Keratinocyte (primary cell): ENCODE results near the gene SLC30A7. TPM values are rescaled to one million over a fixed set of nuclear protein-coding genes. Genes with fewer than 3 reads are reported as not detected.

ENCODE experiments used
- DNase-seq: peaks from one replicate; pipeline ENCODE4 v3.0.0-alpha.2; 2011; ENCODE audit warnings: low read depth, missing footprints, low spot score
- FAIRE-seq: peaks from 2 replicates; lab custom pipeline; 2011; peaks lifted over from hg19 to GRCh38; lab: Jason Lieb, UNC
- H2AFZ ChIP-seq: 2 replicates; pipeline ENCODE4 v1.6.0; 2012; ENCODE audit warnings: low read length, control low read depth, inconsistent platforms; ENCODE audit not compliant: control insufficient read depth
- H3K27ac ChIP-seq: 2 replicates; pipeline ENCODE4 v1.5.1; 2011; ENCODE audit warnings: low read length; ENCODE audit not compliant: control insufficient read depth, insufficient read depth
- H3K27me3 ChIP-seq: 3 replicates; pipeline ENCODE4 v1.6.0; 2011; ENCODE audit warnings: low read length; ENCODE audit not compliant: control insufficient read depth, insufficient read depth; ENCODE audit errors: extremely low read depth
- H3K36me3 ChIP-seq, 2 experiments: 2 replicates in 1 of 2; 3 replicates in 1 of 2; pipeline ENCODE4 v1.5.1; 2011; ENCODE audit warnings: low read length in 2 of 2, mild to moderate bottlenecking in 1 of 2; ENCODE audit not compliant: control insufficient read depth in 2 of 2, insufficient read depth in 2 of 2; ENCODE audit errors: extremely low read depth in 1 of 2
- H3K4me1 ChIP-seq: 3 replicates; pipeline ENCODE4 v1.5.1; 2011; ENCODE audit warnings: low read length; ENCODE audit not compliant: control insufficient read depth, insufficient read depth; ENCODE audit errors: extremely low read depth
- H3K4me2 ChIP-seq: 3 replicates; pipeline ENCODE4 v1.6.0; 2011; ENCODE audit warnings: low read depth, low read length; ENCODE audit not compliant: control insufficient read depth, insufficient read depth; ENCODE audit errors: extremely low read depth
- H3K4me3 ChIP-seq, 3 experiments: fragments of 200-600 bp in 1 of 3; sonication (generic) in 1 of 3; 2 replicates in 2 of 3; 3 replicates in 1 of 3; pipeline ENCODE4 v1.5.1; 2011 to 2016; ENCODE audit warnings: low read length in 3 of 3, mild to moderate bottlenecking in 3 of 3, control low read depth in 2 of 3, inconsistent platforms in 1 of 3, low read depth in 1 of 3, mixed read lengths in 1 of 3, mixed run types in 1 of 3, moderate library complexity in 1 of 3; ENCODE audit not compliant: control insufficient read depth in 2 of 3, insufficient read depth in 2 of 3; ENCODE audit errors: extremely low read depth in 1 of 3
- H3K79me2 ChIP-seq: 2 replicates; pipeline ENCODE4 v1.6.0; 2012; ENCODE audit warnings: low read length; ENCODE audit not compliant: control insufficient read depth, insufficient read depth
- H3K9ac ChIP-seq: 3 replicates; pipeline ENCODE4 v1.6.0; 2011; ENCODE audit warnings: low read length; ENCODE audit not compliant: control insufficient read depth, insufficient read depth; ENCODE audit errors: extremely low read depth
- H3K9me1 ChIP-seq: 3 replicates; pipeline ENCODE4 v1.6.0; 2011; ENCODE audit warnings: low read length; ENCODE audit not compliant: control insufficient read depth, insufficient read depth; ENCODE audit errors: extremely low read depth
- H3K9me3 ChIP-seq: 2 replicates; pipeline ENCODE4 v1.5.1; 2012; ENCODE audit warnings: low read depth, low read length; ENCODE audit not compliant: control insufficient read depth
- H4K20me1 ChIP-seq: 3 replicates; pipeline ENCODE4 v1.6.0; 2011; ENCODE audit warnings: low read length; ENCODE audit not compliant: control insufficient read depth, insufficient read depth; ENCODE audit errors: extremely low read depth
- CTCF ChIP-seq, 3 experiments: IDR thresholded peaks in 1 of 3; conservative IDR thresholded peaks in 1 of 3; optimal IDR thresholded peaks in 1 of 3; 2 replicates in 2 of 3; 3 replicates in 1 of 3; pipeline versions ENCODE3 to v1.5.1; 2011; ENCODE audit warnings: low read length in 3 of 3, mild to moderate bottlenecking in 3 of 3, moderate library complexity in 2 of 3, control low read depth in 1 of 3, inconsistent platforms in 1 of 3; ENCODE audit not compliant: insufficient read depth in 2 of 3; ENCODE audit errors: extremely low read depth in 1 of 3
- EZH2 ChIP-seq: IDR thresholded peaks from one replicate; pipeline ENCODE4 v1.6.1; 2012; ENCODE audit warnings: inconsistent platforms, mild to moderate bottlenecking, low read length, moderate library complexity
- dilution Hi-C: fragments of 300-500 bp; cut with MboI; formaldehyde crosslinking; loops from one replicate; pipeline ENCODE4 v1.7.0; 2020; ENCODE audit warnings: low sequenced_read_pairs; ENCODE audit not compliant: extremely low pct_ligation_motif_present
- polyA plus RNA-seq, 5 experiments: library from polyadenylated mRNA; depleted of rRNA in 3 of 5; stranded (reverse) in 3 of 5; stranded (forward) in 1 of 5; unstranded in 1 of 5; fragments of >200 nt; gene quantifications; 1 replicate in 1 of 5; 2 replicates in 3 of 5; 3 replicates in 1 of 5; pipeline versions ENCODE4 v1.2.1 to v1.2.3, GENCODE V29; 2011 to 2012; ENCODE audit warnings: missing spikeins in 2 of 5, low read depth in 1 of 5, low replicate concordance in 1 of 5

SLC30A7 gene
- polyA plus RNA-seq, 1 donor (not counting 4 experiments of a cell fraction or from before 2014, with no cell fraction given): 15.1 TPM

GRCh38 chr1:101002551-101002950 lies 106.7 kb downstream of the SLC30A7 start:
- Histone ChIP-seq H3K27ac (peak overlapping the region; percentile 40), H3K36me3 (peaks cover 5 to 10% of the 10 kb centered on the region in 2 experiments), H3K9me3 (no peaks in the 10 kb centered on the region), H3K79me2 (no peaks in the 10 kb centered on the region), H3K9me1 (no peaks in the 10 kb centered on the region), H4K20me1 (no peaks in the 10 kb centered on the region), H3K27me3 (no peaks in the 10 kb centered on the region), H2AFZ (no peak overlapping the region), H3K4me2 (peak overlapping the region; percentile 39), H3K4me3 (no peak overlapping the region), H3K4me1 (peaks cover 12% of the 10 kb centered on the region), H3K9ac (no peak overlapping the region)
- dilution Hi-C loops: no loop called here
- no peak for TF ChIP-seq CTCF (optimal IDR thresholded peaks at IDR 0.05 in 1 of 3, IDR thresholded peaks at IDR 0.05 in 1 of 3, conservative IDR thresholded peaks at IDR 0.05 in 1 of 3; ENCODE audit: extremely low read depth in 1 of 3, insufficient read depth in 2 of 3, low read length in 3 of 3)
- no peak for TF ChIP-seq EZH2
- FAIRE-seq (peak; percentile 81), DNase-seq (no peak)

GRCh38 chr1:101003012-101003650 lies 107.2 kb downstream of the SLC30A7 start:
- DNase-seq (no peak), FAIRE-seq (peak; percentile 39)
- Histone ChIP-seq H3K4me2 (peak overlapping the region; percentile 39), H3K9me3 (no peaks in the 10 kb centered on the region), H3K9ac (no peak overlapping the region), H3K79me2 (no peaks in the 10 kb centered on the region), H4K20me1 (no peaks in the 10 kb centered on the region), H3K27ac (peak overlapping the region; percentile 40), H3K9me1 (no peaks in the 10 kb centered on the region), H3K36me3 (peaks cover 5 to 10% of the 10 kb centered on the region in 2 experiments), H3K4me1 (peaks cover 12% of the 10 kb centered on the region), H3K4me3 (no peak overlapping the region), H2AFZ (no peak overlapping the region), H3K27me3 (no peaks in the 10 kb centered on the region)
- TF ChIP-seq CTCF (optimal IDR thresholded peaks at IDR 0.05 in 1 of 3, IDR thresholded peaks at IDR 0.05 in 1 of 3, conservative IDR thresholded peaks at IDR 0.05 in 1 of 3; ENCODE audit: extremely low read depth in 1 of 3, insufficient read depth in 2 of 3, low read length in 3 of 3): no peak
- no peak for TF ChIP-seq EZH2
- dilution Hi-C loops: no loop called here
